HepG2 (cell line): Measurements from ENCODE around the gene DNAAF9. TPM values are rescaled to one million over a fixed set of nuclear protein-coding genes. Genes with fewer than 3 reads are reported as not detected.

ENCODE experiments used
- ELF3 ChIP-seq: IDR thresholded peaks from 2 replicates; pipeline ENCODE4 v1.6.1; 2016; ENCODE audit warnings: missing genetic modification reagents, missing compliant biosample characterization
- SMARCE1 ChIP-seq: fragments of 450-650 bp; IDR thresholded peaks from 2 replicates; pipeline ENCODE4 v1.6.1; 2017; ENCODE audit warnings: borderline replicate concordance
- polyA plus RNA-seq, 8 experiments: library from polyadenylated mRNA; depleted of rRNA in 3 of 8; stranded (reverse) in 7 of 8; unstranded in 1 of 8; fragments of >200 nt; fragmentation: Illumina TruSeq in 4 of 8; extraction: Trizol in 4 of 8; gene quantifications; 2 replicates each; pipeline versions ENCODE4 v1.2.1 to v1.2.3, GENCODE V29; 2011 to 2016; ENCODE audit warnings: low read depth in 4 of 8, missing spikeins in 1 of 8, mixed read lengths in 1 of 8; ENCODE audit not compliant: insufficient read depth in 1 of 8
- total RNA-seq, 5 experiments: library from RNA; depleted of rRNA; stranded (reverse); fragments of >200 nt; fragmentation: Illumina TruSeq; extraction: Trizol; gene quantifications; 2 replicates each; pipeline ENCODE4 v1.2.3, GENCODE V29; 2016; ENCODE audit warnings: low read depth in 1 of 5
- TF ChIP-seq, protein P1 (sequence below): IDR thresholded peaks from 2 replicates; pipeline ENCODE4 v1.4.0; 2020; ENCODE audit warnings: mild to moderate bottlenecking, missing genetic modification reagents
- TF ChIP-seq, protein P2 (sequence below): sonication (generic); formaldehyde crosslinking; IDR thresholded peaks from 2 replicates; pipeline ENCODE4 v1.5.1; 2020; ENCODE audit warnings: mild to moderate bottlenecking, missing genetic modification reagents, moderate library complexity

DNAAF9 gene
- total and polyA plus RNA-seq, 2 of the 13 experiments (the other 11 are each of a cell fraction or from before 2014, with no cell fraction given) = 10.5 to 14.9 TPM

DNA sequence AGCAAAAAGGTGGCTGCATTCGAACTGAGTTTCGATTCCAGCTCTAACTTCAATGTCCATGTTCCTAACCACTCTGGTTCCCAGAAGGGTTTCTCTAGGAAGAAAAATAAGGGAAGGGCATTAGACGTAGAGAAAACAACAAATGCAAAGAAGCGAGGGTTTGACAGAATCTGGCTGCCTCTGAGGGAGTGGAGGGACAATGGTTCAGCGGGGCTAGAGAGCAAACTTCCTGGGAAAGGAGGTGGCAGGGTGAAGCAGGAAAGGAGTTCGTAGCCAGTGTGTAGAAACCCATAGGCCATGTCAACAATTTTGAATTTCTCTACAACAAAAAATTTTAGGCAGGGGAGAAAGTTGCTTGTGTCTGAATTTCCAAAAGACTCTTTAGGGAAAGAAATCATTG is 14.5 kb upstream of the DNAAF9 start (continued):
- TF ChIP-seq, protein P1, sequence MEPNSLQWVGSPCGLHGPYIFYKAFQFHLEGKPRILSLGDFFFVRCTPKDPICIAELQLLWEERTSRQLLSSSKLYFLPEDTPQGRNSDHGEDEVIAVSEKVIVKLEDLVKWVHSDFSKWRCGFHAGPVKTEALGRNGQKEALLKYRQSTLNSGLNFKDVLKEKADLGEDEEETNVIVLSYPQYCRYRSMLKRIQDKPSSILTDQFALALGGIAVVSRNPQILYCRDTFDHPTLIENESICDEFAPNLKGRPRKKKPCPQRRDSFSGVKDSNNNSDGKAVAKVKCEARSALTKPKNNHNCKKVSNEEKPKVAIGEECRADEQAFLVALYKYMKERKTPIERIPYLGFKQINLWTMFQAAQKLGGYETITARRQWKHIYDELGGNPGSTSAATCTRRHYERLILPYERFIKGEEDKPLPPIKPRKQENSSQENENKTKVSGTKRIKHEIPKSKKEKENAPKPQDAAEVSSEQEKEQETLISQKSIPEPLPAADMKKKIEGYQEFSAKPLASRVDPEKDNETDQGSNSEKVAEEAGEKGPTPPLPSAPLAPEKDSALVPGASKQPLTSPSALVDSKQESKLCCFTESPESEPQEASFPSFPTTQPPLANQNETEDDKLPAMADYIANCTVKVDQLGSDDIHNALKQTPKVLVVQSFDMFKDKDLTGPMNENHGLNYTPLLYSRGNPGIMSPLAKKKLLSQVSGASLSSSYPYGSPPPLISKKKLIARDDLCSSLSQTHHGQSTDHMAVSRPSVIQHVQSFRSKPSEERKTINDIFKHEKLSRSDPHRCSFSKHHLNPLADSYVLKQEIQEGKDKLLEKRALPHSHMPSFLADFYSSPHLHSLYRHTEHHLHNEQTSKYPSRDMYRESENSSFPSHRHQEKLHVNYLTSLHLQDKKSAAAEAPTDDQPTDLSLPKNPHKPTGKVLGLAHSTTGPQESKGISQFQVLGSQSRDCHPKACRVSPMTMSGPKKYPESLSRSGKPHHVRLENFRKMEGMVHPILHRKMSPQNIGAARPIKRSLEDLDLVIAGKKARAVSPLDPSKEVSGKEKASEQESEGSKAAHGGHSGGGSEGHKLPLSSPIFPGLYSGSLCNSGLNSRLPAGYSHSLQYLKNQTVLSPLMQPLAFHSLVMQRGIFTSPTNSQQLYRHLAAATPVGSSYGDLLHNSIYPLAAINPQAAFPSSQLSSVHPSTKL (CRISPR knock-in tag) = no peak
- TF ChIP-seq SMARCE1 (no peak), ELF3 (CRISPR knock-in tag) (no peak)
- TF ChIP-seq, protein P2, sequence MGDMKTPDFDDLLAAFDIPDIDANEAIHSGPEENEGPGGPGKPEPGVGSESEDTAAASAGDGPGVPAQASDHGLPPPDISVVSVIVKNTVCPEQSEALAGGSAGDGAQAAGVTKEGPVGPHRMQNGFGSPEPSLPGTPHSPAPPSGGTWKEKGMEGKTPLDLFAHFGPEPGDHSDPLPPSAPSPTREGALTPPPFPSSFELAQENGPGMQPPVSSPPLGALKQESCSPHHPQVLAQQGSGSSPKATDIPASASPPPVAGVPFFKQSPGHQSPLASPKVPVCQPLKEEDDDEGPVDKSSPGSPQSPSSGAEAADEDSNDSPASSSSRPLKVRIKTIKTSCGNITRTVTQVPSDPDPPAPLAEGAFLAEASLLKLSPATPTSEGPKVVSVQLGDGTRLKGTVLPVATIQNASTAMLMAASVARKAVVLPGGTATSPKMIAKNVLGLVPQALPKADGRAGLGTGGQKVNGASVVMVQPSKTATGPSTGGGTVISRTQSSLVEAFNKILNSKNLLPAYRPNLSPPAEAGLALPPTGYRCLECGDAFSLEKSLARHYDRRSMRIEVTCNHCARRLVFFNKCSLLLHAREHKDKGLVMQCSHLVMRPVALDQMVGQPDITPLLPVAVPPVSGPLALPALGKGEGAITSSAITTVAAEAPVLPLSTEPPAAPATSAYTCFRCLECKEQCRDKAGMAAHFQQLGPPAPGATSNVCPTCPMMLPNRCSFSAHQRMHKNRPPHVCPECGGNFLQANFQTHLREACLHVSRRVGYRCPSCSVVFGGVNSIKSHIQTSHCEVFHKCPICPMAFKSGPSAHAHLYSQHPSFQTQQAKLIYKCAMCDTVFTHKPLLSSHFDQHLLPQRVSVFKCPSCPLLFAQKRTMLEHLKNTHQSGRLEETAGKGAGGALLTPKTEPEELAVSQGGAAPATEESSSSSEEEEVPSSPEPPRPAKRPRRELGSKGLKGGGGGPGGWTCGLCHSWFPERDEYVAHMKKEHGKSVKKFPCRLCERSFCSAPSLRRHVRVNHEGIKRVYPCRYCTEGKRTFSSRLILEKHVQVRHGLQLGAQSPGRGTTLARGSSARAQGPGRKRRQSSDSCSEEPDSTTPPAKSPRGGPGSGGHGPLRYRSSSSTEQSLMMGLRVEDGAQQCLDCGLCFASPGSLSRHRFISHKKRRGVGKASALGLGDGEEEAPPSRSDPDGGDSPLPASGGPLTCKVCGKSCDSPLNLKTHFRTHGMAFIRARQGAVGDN (CRISPR knock-in tag) = no peak
